Type B pancreatic cell (in vitro differentiated cells): ENCODE results near the gene SMPX. TPM values are rescaled to one million over a fixed set of nuclear protein-coding genes. Genes with fewer than 3 reads are reported as not detected.

ENCODE experiments used
- DNase-seq: peaks from one replicate; pipeline ENCODE4 v3.0.0; 2021; ENCODE audit warnings: mixed read lengths; ENCODE audit not compliant: unreplicated experiment; ENCODE audit errors: extremely low spot score
- H3K27ac Mint-ChIP-seq: 2 replicates; pipeline ENCODE4 v1.8.0; 2021; ENCODE audit warnings: mild to moderate bottlenecking, mixed read lengths
- H3K27me3 Mint-ChIP-seq: 2 replicates; pipeline ENCODE4 v1.8.0; 2021; ENCODE audit warnings: mixed read lengths
- H3K36me3 Mint-ChIP-seq: 2 replicates; pipeline ENCODE4 v1.8.0; 2021; ENCODE audit warnings: mixed read lengths
- H3K4me1 Mint-ChIP-seq: one replicate; pipeline ENCODE4 v1.8.0; 2021; ENCODE audit warnings: mixed read lengths; ENCODE audit not compliant: unreplicated experiment
- H3K4me3 Mint-ChIP-seq: 2 replicates; pipeline ENCODE4 v1.8.0; 2021; ENCODE audit warnings: mild to moderate bottlenecking, mixed read lengths
- H3K9me3 Mint-ChIP-seq: 2 replicates; pipeline ENCODE4 v1.8.0; 2021; ENCODE audit warnings: mixed read lengths
- CTCF ChIP-seq: fragments of 200-600 bp; sonication (generic); conservative IDR thresholded peaks from 2 replicates; pipeline ENCODE4 v1.5.0; 2021; ENCODE audit warnings: antibody characterized with exemption, mild to moderate bottlenecking
- total RNA-seq: library from RNA; stranded (reverse); gene quantifications from 2 replicates; pipeline ENCODE4 v1.2.1, GENCODE V29; 2021; ENCODE audit warnings: low replicate concordance

The SMPX gene
- total RNA-seq, 1 donor from 2014 or later = 2.8 TPM

DNA sequence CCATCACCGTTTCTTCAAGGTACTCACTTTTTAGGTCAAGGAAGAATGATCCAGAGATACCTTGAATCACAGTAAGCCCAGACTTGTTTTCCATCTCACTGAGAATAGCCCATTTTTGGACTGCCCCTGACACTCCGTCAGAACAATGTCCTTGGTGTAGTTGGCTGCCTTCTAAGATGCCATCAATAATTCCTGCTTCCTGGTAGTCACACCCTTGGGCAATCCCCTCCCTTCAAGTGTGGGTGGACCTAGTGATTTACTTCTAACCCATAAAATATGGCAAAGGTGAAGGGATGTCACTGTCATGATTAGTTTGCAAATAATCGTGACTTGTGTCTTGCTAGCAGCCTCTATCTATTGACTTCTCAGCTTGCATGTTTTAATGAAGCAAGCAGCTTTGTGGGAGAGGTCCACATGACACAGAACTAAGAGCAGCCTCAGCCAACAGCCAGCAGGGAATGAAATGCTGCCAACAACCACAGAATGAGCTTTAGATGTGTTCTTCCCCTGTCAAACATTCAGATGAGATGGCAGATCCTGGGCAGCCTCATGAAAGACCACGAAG is 79.8 kb downstream of the SMPX start:
- peaks cover 4% of the 10 kb centered on the region for H3K4me1 Mint-ChIP-seq
- no peaks in the 10 kb centered on the region for H3K36me3 Mint-ChIP-seq
- H3K27me3 Mint-ChIP-seq = no peaks in the 10 kb centered on the region
- no peak for TF ChIP-seq CTCF
- DNase-seq = no peak
- no peak overlapping the region for H3K4me3 Mint-ChIP-seq
- H3K27ac Mint-ChIP-seq = peak overlapping the region; percentile 64
- H3K9me3 Mint-ChIP-seq = no peaks in the 10 kb centered on the region

DNA sequence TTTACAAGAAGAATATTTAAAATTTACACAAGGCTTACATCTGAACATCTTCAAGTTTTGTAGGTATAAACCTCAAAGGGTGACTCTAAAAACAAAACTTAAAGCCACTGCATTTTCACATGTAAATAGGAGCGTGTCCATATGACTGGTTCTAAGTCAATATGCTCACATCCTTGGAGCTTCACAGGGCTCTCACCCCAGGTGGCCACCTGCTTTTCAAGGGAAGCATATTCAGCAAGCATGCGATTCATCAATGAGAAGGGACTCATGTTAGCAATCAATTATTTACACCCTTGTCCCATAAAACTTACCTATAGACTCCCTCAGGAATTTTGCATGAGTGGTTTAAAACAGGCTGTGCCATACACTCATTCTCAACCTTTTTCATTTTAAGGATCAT is 82.0 kb downstream of the SMPX start:
- Mint-ChIP-seq H3K27ac (no peak overlapping the region), H3K4me1 (peaks cover 4% of the 10 kb centered on the region)

DNA sequence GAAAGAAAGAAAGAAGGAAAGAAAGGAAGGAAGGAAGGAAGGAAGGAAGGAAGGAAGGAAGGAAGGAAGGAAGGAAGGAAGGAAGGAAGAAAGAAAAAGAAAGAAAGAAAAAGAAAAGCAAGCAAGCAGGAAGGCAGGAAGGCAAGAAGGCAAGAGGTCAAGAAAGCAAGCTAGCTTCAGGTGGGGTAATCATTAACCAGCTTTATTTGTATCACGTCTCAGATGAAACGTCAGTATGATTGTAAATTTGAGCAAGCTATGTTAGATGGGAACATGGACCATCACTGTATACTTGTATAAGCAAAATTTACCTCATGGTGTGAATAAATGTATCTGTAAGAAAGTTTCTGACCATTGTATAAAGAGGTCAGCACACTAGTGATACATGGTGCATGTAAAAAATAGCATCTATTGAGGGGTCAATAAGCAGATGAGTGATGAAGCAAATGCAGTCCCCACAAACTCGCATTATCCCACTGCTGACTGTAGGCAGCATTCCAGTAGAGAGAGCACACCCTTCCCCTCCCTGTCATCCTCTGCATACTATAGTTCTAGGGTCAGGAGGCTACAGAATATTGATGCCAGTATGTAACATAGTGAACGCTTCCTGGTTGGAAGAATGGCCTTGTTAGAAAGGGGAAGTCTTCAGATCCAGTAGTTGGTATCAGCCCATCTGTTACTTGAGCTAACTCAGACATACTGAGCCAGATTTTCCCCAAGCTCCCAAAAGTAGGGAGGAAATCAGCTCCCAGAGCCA is 83.3 kb downstream of the SMPX start:
- no peak for TF ChIP-seq CTCF
- H3K27ac Mint-ChIP-seq = peak overlapping the region; percentile 45
- no peaks in the 10 kb centered on the region for H3K27me3 Mint-ChIP-seq

More for the DNA sequence above, 82.0 kb downstream of the SMPX start:
- Mint-ChIP-seq H3K27me3 (no peaks in the 10 kb centered on the region), H3K36me3 (no peaks in the 10 kb centered on the region), H3K4me3 (no peak overlapping the region), H3K9me3 (no peaks in the 10 kb centered on the region)
- no peak for DNase-seq
- no peak for TF ChIP-seq CTCF

DNA sequence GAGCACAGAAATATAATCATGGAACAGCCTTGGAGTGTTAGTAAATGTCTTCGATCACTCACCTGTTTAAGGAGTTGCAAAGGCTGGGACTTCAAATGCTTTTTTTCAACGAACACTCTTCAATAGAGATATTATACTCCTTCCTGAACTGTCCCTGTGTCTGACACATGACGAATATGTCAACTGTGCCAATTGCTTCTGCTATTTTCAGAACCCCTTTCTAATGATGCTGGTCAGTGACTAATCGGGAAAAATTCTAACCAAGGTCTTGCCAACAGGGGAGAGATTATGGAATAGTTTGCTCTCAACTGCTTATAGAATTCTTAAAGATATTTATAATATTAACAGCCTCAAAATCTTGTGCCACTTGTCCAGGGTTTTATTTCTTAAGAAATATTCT is 91.2 kb downstream of the SMPX start:
- Mint-ChIP-seq H3K9me3 (peaks cover 4% of the 10 kb centered on the region), H3K27me3 (peaks cover 2% of the 10 kb centered on the region), H3K4me1 (peaks cover 2% of the 10 kb centered on the region), H3K4me3 (no peak overlapping the region), H3K27ac (no peak overlapping the region), H3K36me3 (no peaks in the 10 kb centered on the region)
- DNase-seq = no peak
- no peak for TF ChIP-seq CTCF

More for the DNA sequence above, 83.3 kb downstream of the SMPX start:
- Mint-ChIP-seq H3K4me1 (peaks cover 4% of the 10 kb centered on the region), H3K36me3 (no peaks in the 10 kb centered on the region), H3K4me3 (no peak overlapping the region), H3K9me3 (no peaks in the 10 kb centered on the region)
- no peak for DNase-seq

- Mint-ChIP-seq H3K27me3 (peaks cover 2% of the 10 kb centered on the region), H3K36me3 (no peaks in the 10 kb centered on the region), H3K9me3 (peaks cover 6% of the 10 kb centered on the region), H3K4me3 (no peak overlapping the region), H3K4me1 (peaks cover 6% of the 10 kb centered on the region), H3K27ac (no peak overlapping the region)
- TF ChIP-seq CTCF = no peak
- DNase-seq = no peak
Measured at GRCh38 chrX:21666252-21666651, 91.7 kb downstream of the SMPX start.
